Activated gamma-delta T cell treated with Interleukin-2 at 50 U/mL for 16 hours (primary cell): ENCODE results near the gene HOXC11.

ENCODE experiments used
- DNase-seq: peaks from one replicate; pipeline ENCODE4 v3.0.0-alpha.2; 2020

The HOXC11 gene

GRCh38 chr12:53959314-53959713 lies 13.6 kb upstream of the HOXC11 start:
- DNase-seq, result no peak

- DNase-seq, result no peak
These were observed 12.5 kb upstream of the HOXC11 start for GRCh38 chr12:53960187-53961024.

GRCh38 chr12:53961025-53961761 lies 11.7 kb upstream of the HOXC11 start:
- DNase-seq, result no peak

GRCh38 chr12:53963005-53963404 lies 9.9 kb upstream of the HOXC11 start:
- no peak for DNase-seq

GRCh38 chr12:53963434-53964314 lies 9.3 kb upstream of the HOXC11 start:
- no peak for DNase-seq

GRCh38 chr12:53964315-53964713 lies 8.6 kb upstream of the HOXC11 start:
- no peak for DNase-seq

GRCh38 chr12:53965281-53966084 lies 7.4 kb upstream of the HOXC11 start:
- DNase-seq, result no peak

GRCh38 chr12:53966085-53966384 lies 6.9 kb upstream of the HOXC11 start:
- no peak for DNase-seq

- no peak for DNase-seq
These were observed 6.4 kb upstream of the HOXC11 start for GRCh38 chr12:53966385-53967133.

- no peak for DNase-seq
These were observed 5.5 kb upstream of the HOXC11 start for GRCh38 chr12:53967421-53967925.

GRCh38 chr12:53968214-53969127 lies 4.5 kb upstream of the HOXC11 start:
- no peak for DNase-seq

- no peak for DNase-seq
These were observed 3.2 kb upstream of the HOXC11 start for GRCh38 chr12:53969588-53970259.

GRCh38 chr12:53970451-53970850 lies 2.5 kb upstream of the HOXC11 start:
- DNase-seq, result no peak

- no peak for DNase-seq
These were observed 1.8 kb upstream of the HOXC11 start for GRCh38 chr12:53971129-53971528.

- DNase-seq, result no peak
These were observed 1.2 kb upstream of the HOXC11 start for GRCh38 chr12:53971686-53972085.

GRCh38 chr12:53972152-53972702 lies 699 bp upstream of the HOXC11 start:
- no peak for DNase-seq

- no peak for DNase-seq
These were observed 513 bp downstream of the HOXC11 start for GRCh38 chr12:53973236-53974042.
